BE2C (cell line): Measurements from ENCODE around the gene GAS6.

Experiments
- DNase-seq: peaks from one replicate; pipeline ENCODE4 v3.0.0-alpha.2; 2020
- H3K27me3 ChIP-seq: fragments of 250-450 bp; sonication (Bioruptor Pico); 2 replicates; pipeline ENCODE4 v1.5.1; 2020; ENCODE audit warnings: mild to moderate bottlenecking
- H3K36me3 ChIP-seq: fragments of 250-450 bp; sonication (Bioruptor Pico); 2 replicates; pipeline ENCODE4 v1.5.1; 2020; ENCODE audit warnings: mild to moderate bottlenecking
- H3K4me1 ChIP-seq: fragments of 250-450 bp; sonication (Bioruptor Pico); 2 replicates; pipeline ENCODE4 v1.5.1; 2020
- H3K4me3 ChIP-seq: 2 replicates; pipeline ENCODE4 v1.5.1; 2011; ENCODE audit warnings: low read depth, low read length
- H3K9me3 ChIP-seq: fragments of 250-450 bp; sonication (Bioruptor Pico); 2 replicates; pipeline ENCODE4 v1.5.1; 2020
- CTCF ChIP-seq: IDR thresholded peaks from 2 replicates; pipeline ENCODE4 v1.5.1; 2012; ENCODE audit warnings: mild to moderate bottlenecking, low read depth, low read length

The GAS6 gene

GRCh38 chr13:113785051-113786010 lies 78.5 kb downstream of the GAS6 start:
- no peak for DNase-seq
- no peak overlapping the region for H3K4me3 ChIP-seq

GRCh38 chr13:113784645-113785024 lies 79.2 kb downstream of the GAS6 start:
- no peaks in the 10 kb centered on the region for H3K36me3 ChIP-seq
- H3K4me3 ChIP-seq: no peak overlapping the region
- no peaks in the 10 kb centered on the region; the same call in 1 of the 2 replicates for H3K9me3 ChIP-seq
- no peaks in the 10 kb centered on the region for H3K4me1 ChIP-seq
- peaks cover 4% of the 10 kb centered on the region; the same call in 1 of the 2 replicates for H3K27me3 ChIP-seq
- TF ChIP-seq CTCF: no peak
- DNase-seq: no peak

More at GRCh38 chr13:113785051-113786010, 78.5 kb downstream of the GAS6 start:
- peaks cover 4% of the 10 kb centered on the region; the same call in 1 of the 2 replicates for H3K27me3 ChIP-seq
- no peaks in the 10 kb centered on the region for H3K4me1 ChIP-seq
- no peak for TF ChIP-seq CTCF
- no peaks in the 10 kb centered on the region; the same call in 1 of the 2 replicates for H3K9me3 ChIP-seq
- H3K36me3 ChIP-seq: no peaks in the 10 kb centered on the region

GRCh38 chr13:113783966-113784644 lies 79.8 kb downstream of the GAS6 start:
- no peak for DNase-seq
- Histone ChIP-seq H3K4me3 (no peak overlapping the region), H3K4me1 (no peaks in the 10 kb centered on the region), H3K9me3 (no peaks in the 10 kb centered on the region; the same call in 1 of the 2 replicates), H3K36me3 (no peaks in the 10 kb centered on the region), H3K27me3 (peaks cover 6% of the 10 kb centered on the region; the same call in 1 of the 2 replicates)
- no peak for TF ChIP-seq CTCF

GRCh38 chr13:113783200-113783881 lies 80.5 kb downstream of the GAS6 start:
- Histone ChIP-seq H3K4me3 (no peak overlapping the region), H3K4me1 (no peaks in the 10 kb centered on the region), H3K27me3 (peaks cover 11% of the 10 kb centered on the region), H3K9me3 (no peaks in the 10 kb centered on the region; the same call in 1 of the 2 replicates), H3K36me3 (no peaks in the 10 kb centered on the region)
- no peak for DNase-seq
- TF ChIP-seq CTCF: no peak

GRCh38 chr13:113782472-113782871 lies 81.4 kb downstream of the GAS6 start:
- Histone ChIP-seq H3K36me3 (no peaks in the 10 kb centered on the region), H3K4me1 (no peaks in the 10 kb centered on the region), H3K27me3 (peaks cover 11% of the 10 kb centered on the region), H3K4me3 (no peak overlapping the region), H3K9me3 (no peaks in the 10 kb centered on the region; the same call in 1 of the 2 replicates)
- DNase-seq: no peak
- no peak for TF ChIP-seq CTCF
